Naive B cell (primary cell): ENCODE results near the gene ZBTB21. TPM values are rescaled to one million over a fixed set of nuclear protein-coding genes. Genes with fewer than 3 reads are reported as not detected.

Source experiments
- ATAC-seq, 2 donors: fragments of 150-1000 bp; cut with Tn5 transposase; 2 replicates each; pipeline ENCODE4 v1.10.0; 2021; ENCODE audit warnings: low read depth in 2 of 2, mild to moderate bottlenecking in 2 of 2, moderate library complexity in 2 of 2
- DNase-seq: peaks from one replicate; pipeline ENCODE4 v3.0.0; 2022
- H3K27ac Mint-ChIP-seq, 6 donors: one replicate each; pipeline ENCODE4 v1.8.0; 2020 to 2022; ENCODE audit warnings: mild to moderate bottlenecking in 6 of 6, mixed read lengths in 6 of 6, moderate library complexity in 5 of 6, inconsistent platforms in 2 of 6
- H3K27me3 Mint-ChIP-seq, 3 donors: one replicate each; pipeline ENCODE4 v1.8.0; 2021 to 2022; ENCODE audit warnings: mixed read lengths in 3 of 3, mild to moderate bottlenecking in 1 of 3
- H3K36me3 Mint-ChIP-seq, 2 donors: one replicate each; pipeline ENCODE4 v1.8.0; 2020 to 2022; ENCODE audit warnings: mixed read lengths in 2 of 2, inconsistent platforms in 1 of 2, mild to moderate bottlenecking in 1 of 2
- H3K4me1 Mint-ChIP-seq, 3 donors: one replicate each; pipeline ENCODE4 v1.8.0; 2020 to 2022; ENCODE audit warnings: mixed read lengths in 3 of 3, inconsistent platforms in 1 of 3, mild to moderate bottlenecking in 1 of 3, moderate library complexity in 1 of 3
- H3K4me3 Mint-ChIP-seq, 8 donors: one replicate each; pipeline ENCODE4 v1.8.0; 2020 to 2022; ENCODE audit warnings: mild to moderate bottlenecking in 8 of 8, mixed read lengths in 8 of 8, moderate library complexity in 8 of 8, inconsistent platforms in 2 of 8
- H3K9me3 Mint-ChIP-seq, 7 donors: one replicate each; pipeline ENCODE4 v1.8.0; 2020 to 2022; ENCODE audit warnings: mixed read lengths in 7 of 7, mild to moderate bottlenecking in 5 of 7, inconsistent platforms in 2 of 7, moderate library complexity in 1 of 7
- polyA plus RNA-seq, 6 donors: library from polyadenylated mRNA; unstranded; fragments of 300-500 nt; fragmentation: Illumina TruSeq; gene quantifications; one replicate each; pipeline ENCODE4 v1.2.3, GENCODE V29; 2021; ENCODE audit warnings: low read depth in 6 of 6

Gene ZBTB21
- polyA plus RNA-seq, 6 donors from 2014 or later, result 4.9 to 17.1 (median 13.3) TPM

DNA sequence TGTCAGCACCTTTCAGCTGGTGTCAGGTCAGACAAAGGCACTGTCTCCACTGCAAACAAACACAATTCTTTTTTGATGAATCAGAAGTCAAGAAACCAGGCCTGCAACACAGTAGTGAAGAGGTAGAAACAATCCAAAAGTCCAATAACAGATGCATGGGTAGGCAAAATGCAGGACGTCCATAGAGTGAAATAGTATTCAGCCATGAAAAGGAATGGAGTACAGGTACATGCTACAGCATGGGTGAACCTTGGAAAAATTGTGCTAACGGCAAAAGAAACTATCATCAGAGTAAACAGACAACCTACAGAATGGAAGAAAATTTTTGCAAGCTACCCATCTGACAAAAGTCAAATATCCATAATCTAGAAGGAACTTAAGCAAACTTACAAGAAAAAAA, 26.2 kb upstream of the ZBTB21 start:
- DNase-seq, result no peak
- no peak overlapping the region for H3K4me3 Mint-ChIP-seq
- H3K27me3 Mint-ChIP-seq, result no peaks in the 10 kb centered on the region
- H3K36me3 Mint-ChIP-seq, result no peaks in the 10 kb centered on the region
- H3K27ac Mint-ChIP-seq, result peak overlapping the region in 1 of 6 donors; percentile 53
- H3K4me1 Mint-ChIP-seq, result peaks cover 7 to 21% (median 18%) of the 10 kb centered on the region in 3 donors
- no peak for ATAC-seq
- peaks cover 0 to 2% (median 0%) of the 10 kb centered on the region in 7 donors for H3K9me3 Mint-ChIP-seq

DNA sequence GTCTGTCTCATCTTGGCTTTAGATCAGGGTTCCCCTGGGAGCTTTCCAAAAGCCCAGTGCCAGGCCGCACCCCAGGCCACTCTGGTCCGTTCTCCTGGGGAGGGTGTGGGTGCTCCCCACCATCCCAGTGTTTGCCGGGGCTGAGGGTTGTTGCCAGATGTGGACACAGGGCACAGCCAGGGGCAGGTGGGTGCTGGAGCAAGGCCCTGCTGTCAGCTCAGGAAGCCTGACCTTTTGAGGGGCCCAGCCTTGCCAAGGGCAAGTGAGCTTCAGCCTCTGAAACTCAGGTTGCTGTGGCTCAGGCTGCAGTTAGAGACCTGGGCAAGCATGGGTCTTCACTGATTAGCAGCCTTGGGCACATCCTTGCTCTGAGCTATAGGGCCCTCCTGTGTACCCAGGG, 22.8 kb upstream of the ZBTB21 start:
- H3K9me3 Mint-ChIP-seq, result no peaks in the 10 kb centered on the region
- H3K36me3 Mint-ChIP-seq, result no peaks in the 10 kb centered on the region
- no peak overlapping the region for H3K4me3 Mint-ChIP-seq

DNA sequence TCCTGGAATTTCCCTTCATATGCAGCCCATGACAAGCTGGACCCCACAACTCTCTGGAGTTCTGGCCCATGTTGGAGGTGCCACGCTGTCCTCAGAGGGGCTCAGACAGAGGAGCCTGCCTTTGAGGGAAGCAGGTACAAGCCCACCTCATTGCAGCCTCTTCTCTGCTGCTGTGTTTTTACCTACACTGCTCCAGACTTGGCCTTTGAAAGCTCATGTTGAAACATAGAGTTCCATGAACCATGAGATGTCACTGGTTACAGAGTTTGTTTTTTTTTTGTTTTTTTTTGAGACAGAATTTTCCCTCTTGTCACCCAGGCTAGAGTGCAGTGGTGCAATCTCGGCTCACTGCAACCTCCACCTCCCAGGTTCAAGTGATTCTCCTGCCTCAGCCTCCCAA, 22.1 kb upstream of the ZBTB21 start:
- H3K9me3 Mint-ChIP-seq, result no peaks in the 10 kb centered on the region
- no peak overlapping the region for H3K27ac Mint-ChIP-seq
- H3K4me1 Mint-ChIP-seq, result peaks cover 10 to 15% (median 12%) of the 10 kb centered on the region in 3 donors
- no peaks in the 10 kb centered on the region for H3K36me3 Mint-ChIP-seq
- ATAC-seq, result no peak
- no peak for DNase-seq
- peaks cover 0 to 6% (median 0%) of the 10 kb centered on the region in 3 donors for H3K27me3 Mint-ChIP-seq
- no peak overlapping the region for H3K4me3 Mint-ChIP-seq

More for the DNA sequence above, 22.8 kb upstream of the ZBTB21 start:
- peaks cover 3 to 12% (median 6%) of the 10 kb centered on the region in 3 donors for H3K4me1 Mint-ChIP-seq
- no peak for ATAC-seq
- H3K27ac Mint-ChIP-seq, result no peak overlapping the region
- no peaks in the 10 kb centered on the region for H3K27me3 Mint-ChIP-seq
- DNase-seq, result no peak

DNA sequence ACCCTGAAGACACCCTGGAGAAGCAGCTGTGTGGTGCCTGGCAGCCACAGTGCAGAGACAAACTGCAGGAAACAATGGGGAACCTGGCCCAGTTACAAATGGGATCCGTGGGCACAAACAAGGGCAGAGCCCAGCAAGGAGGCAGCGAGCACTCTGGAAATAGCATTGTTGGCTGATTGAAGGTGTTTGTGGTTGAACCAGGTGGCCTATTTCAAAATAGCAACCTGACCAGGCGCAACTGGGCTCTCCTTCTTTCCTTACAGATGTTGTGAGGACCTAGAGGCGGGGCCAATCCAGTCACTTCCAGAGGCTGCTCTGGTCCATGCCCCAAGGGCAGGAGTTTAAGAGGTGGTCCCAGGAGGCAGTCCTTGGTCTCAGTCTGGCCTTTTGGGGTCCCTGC, 21.7 kb upstream of the ZBTB21 start:
- H3K27ac Mint-ChIP-seq, result peak overlapping the region in 2 of 6 donors; percentile 16 to 74
- H3K9me3 Mint-ChIP-seq, result no peaks in the 10 kb centered on the region
- H3K4me1 Mint-ChIP-seq, result peaks cover 15 to 19% (median 15%) of the 10 kb centered on the region in 3 donors

DNA sequence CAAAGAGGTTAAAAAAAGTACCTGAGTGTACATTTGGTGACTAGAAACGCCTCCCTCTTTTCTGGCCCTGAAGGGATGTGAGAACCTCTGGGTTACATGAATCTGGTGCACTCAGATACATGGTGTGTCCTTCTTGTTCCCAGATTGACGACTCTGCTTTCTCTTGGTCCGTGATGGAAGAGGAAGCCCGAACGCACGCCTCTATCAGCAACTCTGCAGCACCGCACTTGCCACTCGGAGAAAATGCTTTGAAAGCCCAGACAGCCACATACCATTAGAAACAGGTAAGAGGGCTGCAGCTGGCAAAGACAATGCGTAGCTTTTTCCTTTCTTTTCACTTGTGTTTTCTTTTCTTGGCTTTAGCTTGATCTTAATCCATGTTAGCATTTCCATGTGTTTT, 21.1 kb upstream of the ZBTB21 start:
- peaks cover 15 to 24% (median 19%) of the 10 kb centered on the region in 3 donors for H3K4me1 Mint-ChIP-seq
- no peaks in the 10 kb centered on the region for H3K9me3 Mint-ChIP-seq
- ATAC-seq, result no peak
- H3K27me3 Mint-ChIP-seq, result peaks cover 0 to 16% (median 0%) of the 10 kb centered on the region in 3 donors
- DNase-seq, result no peak
- H3K27ac Mint-ChIP-seq, result peak overlapping the region in 2 of 6 donors; percentile 16 to 74
- H3K4me3 Mint-ChIP-seq, result no peak overlapping the region
- no peaks in the 10 kb centered on the region for H3K36me3 Mint-ChIP-seq

More for the DNA sequence above, 21.7 kb upstream of the ZBTB21 start:
- DNase-seq (no peak), ATAC-seq (no peak)
- Mint-ChIP-seq H3K36me3 (no peaks in the 10 kb centered on the region), H3K27me3 (peaks cover 0 to 11% (median 0%) of the 10 kb centered on the region in 3 donors), H3K4me3 (no peak overlapping the region)

DNA sequence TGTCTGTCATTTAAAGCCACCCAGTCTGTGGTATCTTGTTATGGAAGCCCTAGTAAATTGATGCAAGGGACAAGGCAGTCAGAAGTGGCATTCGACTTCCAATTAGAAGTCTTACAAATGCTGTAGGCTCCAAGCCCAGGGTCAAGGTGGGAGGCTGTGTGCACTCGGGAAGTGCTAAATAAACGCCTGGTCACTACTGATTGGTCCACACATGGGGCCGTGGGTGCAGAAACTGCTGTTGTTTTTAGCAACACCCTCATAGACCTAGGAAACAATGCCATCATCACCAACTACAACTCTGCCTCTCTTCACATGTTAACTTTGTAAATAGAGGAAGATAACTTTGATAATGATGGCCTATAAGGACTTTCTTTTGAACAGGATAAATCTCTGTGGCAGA, 20.2 kb upstream of the ZBTB21 start:
- no peaks in the 10 kb centered on the region for H3K36me3 Mint-ChIP-seq
- H3K4me3 Mint-ChIP-seq, result no peak overlapping the region
- no peaks in the 10 kb centered on the region for H3K9me3 Mint-ChIP-seq
- no peak overlapping the region for H3K27ac Mint-ChIP-seq
- ATAC-seq, result no peak
- H3K27me3 Mint-ChIP-seq, result peaks cover 0 to 16% (median 0%) of the 10 kb centered on the region in 3 donors
- peaks cover 15 to 24% (median 19%) of the 10 kb centered on the region in 3 donors for H3K4me1 Mint-ChIP-seq
- no peak for DNase-seq

DNA sequence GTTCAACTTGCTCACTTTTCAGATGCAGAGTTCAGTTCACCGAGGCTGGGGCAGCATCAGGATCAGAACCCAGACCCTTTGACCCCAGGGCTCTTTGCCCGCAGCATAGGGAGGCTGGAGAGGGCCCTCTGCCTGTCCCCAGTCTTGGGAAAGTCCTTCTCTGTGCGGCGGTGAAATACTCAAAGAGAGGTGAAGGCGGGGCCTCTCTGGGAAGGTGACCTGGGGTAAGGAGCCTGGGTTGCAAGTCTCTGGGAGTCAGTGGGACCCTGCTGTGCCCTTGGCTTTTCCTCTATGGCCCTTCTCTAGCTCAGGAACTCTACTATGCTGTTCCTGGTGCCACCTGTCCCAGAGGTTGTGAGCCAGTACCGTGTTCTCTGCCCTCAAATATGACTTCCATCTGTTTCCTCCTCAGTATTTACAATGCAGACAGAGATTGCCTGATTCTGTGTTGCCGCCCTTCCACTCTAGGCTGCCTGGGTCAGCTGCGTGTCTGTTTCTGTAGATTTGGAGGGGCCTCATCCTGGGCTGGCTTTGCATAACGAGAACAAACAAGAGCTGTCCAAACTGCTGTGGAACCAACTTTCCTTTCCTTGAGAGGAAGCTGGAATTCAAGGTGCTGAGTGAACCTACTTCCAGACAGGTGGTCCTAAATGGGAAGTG, 18.7 kb upstream of the ZBTB21 start:
- no peak for ATAC-seq
- H3K9me3 Mint-ChIP-seq, result no peaks in the 10 kb centered on the region
- peak overlapping the region in 2 of 6 donors; percentile 1 to 76 for H3K27ac Mint-ChIP-seq
- no peak overlapping the region for H3K4me3 Mint-ChIP-seq
- H3K4me1 Mint-ChIP-seq, result peaks cover 15 to 19% (median 19%) of the 10 kb centered on the region in 3 donors
- peaks cover 0 to 16% (median 0%) of the 10 kb centered on the region in 3 donors for H3K27me3 Mint-ChIP-seq
- no peak for DNase-seq
- no peaks in the 10 kb centered on the region for H3K36me3 Mint-ChIP-seq

DNA sequence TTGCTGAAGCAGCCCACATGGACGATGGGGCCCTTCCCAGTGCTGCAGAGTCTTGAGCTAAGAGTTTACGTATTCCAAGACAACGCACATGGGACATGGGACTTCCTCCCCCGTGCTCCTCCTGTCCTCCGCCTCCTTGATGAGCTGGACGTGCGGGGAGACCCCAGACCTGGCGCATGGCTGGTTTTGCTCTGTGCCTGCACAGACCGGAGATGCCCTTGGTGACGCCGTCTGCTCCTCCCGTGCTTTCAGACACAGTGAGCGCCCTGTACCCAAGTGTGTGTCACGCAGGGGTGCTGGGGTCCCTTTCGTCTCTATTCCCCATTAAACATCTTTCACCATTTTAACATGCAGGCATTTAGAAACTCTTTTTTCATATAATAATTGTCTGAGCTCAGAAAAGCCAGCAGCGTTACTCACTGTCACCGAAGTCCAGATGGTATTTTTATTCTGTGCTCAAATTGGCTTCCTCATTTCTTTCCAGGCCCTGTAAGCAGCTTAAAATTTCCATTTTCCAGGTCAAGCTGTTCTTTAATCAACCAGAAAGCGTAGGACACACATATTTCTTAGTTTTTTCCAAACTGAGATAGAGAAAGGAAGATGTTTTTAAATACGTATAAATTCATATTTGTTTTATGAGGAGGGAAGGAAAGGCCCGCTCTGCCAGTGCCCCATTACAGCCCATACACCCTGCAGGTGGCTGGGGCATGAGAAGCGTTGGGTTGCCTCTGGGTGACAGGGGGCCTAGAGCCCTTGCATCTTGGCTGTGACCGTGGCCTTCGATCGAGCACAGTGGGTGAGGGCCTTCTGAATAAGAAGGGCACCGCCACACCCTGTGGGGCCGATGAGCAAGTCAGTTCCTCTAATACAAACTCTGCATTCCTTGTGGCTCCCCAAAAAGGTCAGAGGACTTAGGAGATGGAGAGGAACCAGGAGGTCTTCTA, 17.9 kb upstream of the ZBTB21 start:
- H3K27ac Mint-ChIP-seq, result peak overlapping the region in 3 of 6 donors; percentile 44 to 83 (median 64)
- H3K27me3 Mint-ChIP-seq, result peaks cover 0 to 16% (median 0%) of the 10 kb centered on the region in 3 donors
- H3K4me1 Mint-ChIP-seq, result peaks cover 15 to 19% (median 19%) of the 10 kb centered on the region in 3 donors
- no peaks in the 10 kb centered on the region for H3K9me3 Mint-ChIP-seq
- H3K36me3 Mint-ChIP-seq, result no peaks in the 10 kb centered on the region
- DNase-seq (no peak), ATAC-seq (peak; percentile 43 to 54)
- peak overlapping the region in 2 of 8 donors; percentile 2 to 41 for H3K4me3 Mint-ChIP-seq

DNA sequence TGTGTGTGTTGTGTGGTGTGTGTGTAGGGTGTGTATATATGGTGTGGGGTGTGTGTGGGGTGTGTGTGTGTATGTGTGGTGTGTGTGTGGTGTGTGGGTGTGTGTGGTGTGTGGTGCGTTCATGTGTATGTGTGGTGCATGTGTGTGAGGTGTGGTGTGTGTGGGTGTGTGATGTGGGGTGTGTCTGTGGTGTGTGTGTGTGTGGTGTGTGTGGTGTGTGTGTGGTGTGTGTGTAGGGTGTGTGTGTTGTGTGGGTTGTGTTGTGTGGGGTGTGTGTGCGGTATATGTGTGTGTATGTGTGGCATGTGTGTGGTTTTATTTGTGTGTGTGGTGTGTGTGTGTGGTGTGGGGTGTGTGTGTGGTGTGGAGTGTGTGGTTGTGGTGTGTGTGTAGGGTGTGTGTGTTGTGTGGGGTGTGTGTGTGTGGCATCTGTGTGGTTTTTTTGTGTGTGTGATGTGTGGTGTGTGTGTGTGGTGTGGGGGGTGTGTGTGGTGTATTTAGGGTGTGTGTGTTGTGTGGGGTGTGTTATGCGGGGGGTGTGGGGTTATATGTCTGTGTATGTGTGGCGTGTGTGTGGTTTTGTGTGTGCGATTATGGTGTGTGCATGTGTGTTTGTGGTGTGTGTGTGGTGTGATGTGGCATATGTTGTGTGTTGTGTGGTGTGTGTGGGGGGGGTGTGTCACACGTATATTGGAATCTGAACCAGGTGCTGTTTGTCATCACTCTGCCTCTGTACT, 17.1 kb upstream of the ZBTB21 start:
- peak overlapping the region in 1 of 8 donors; percentile 16 for H3K4me3 Mint-ChIP-seq
- DNase-seq (no peak), ATAC-seq (no peak)
- no peaks in the 10 kb centered on the region for H3K36me3 Mint-ChIP-seq
- H3K4me1 Mint-ChIP-seq, result peaks cover 15 to 19% (median 19%) of the 10 kb centered on the region in 3 donors
- H3K27me3 Mint-ChIP-seq, result peaks cover 0 to 16% (median 0%) of the 10 kb centered on the region in 3 donors
- H3K27ac Mint-ChIP-seq, result no peak overlapping the region
- no peaks in the 10 kb centered on the region for H3K9me3 Mint-ChIP-seq

DNA sequence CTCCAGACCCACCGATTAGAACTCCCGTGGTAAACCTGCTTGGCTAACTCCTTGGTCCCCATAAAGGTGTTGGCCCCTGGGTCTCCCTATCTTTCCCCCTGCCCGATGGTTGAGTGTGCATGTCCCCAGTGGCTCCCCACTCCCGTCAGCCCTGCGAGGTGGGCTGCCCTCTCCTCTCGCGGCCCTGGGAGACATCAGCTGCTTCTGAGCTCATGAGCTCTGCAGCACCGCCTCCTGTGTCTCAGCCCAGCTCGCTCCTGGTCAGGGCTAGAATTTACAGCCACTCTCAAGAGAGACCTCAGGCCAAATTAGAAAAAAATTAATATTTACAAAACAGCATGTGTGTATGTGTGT, 15.9 kb upstream of the ZBTB21 start:
- H3K27me3 Mint-ChIP-seq, result peaks cover 0 to 16% (median 0%) of the 10 kb centered on the region in 3 donors
- H3K9me3 Mint-ChIP-seq, result no peaks in the 10 kb centered on the region
- ATAC-seq, result no peak
- DNase-seq, result no peak
- no peak overlapping the region for H3K4me3 Mint-ChIP-seq
- H3K36me3 Mint-ChIP-seq, result no peaks in the 10 kb centered on the region
- H3K4me1 Mint-ChIP-seq, result peaks cover 13 to 19% (median 19%) of the 10 kb centered on the region in 3 donors
- peak overlapping the region in 3 of 6 donors; percentile 24 to 51 (median 51) for H3K27ac Mint-ChIP-seq

DNA sequence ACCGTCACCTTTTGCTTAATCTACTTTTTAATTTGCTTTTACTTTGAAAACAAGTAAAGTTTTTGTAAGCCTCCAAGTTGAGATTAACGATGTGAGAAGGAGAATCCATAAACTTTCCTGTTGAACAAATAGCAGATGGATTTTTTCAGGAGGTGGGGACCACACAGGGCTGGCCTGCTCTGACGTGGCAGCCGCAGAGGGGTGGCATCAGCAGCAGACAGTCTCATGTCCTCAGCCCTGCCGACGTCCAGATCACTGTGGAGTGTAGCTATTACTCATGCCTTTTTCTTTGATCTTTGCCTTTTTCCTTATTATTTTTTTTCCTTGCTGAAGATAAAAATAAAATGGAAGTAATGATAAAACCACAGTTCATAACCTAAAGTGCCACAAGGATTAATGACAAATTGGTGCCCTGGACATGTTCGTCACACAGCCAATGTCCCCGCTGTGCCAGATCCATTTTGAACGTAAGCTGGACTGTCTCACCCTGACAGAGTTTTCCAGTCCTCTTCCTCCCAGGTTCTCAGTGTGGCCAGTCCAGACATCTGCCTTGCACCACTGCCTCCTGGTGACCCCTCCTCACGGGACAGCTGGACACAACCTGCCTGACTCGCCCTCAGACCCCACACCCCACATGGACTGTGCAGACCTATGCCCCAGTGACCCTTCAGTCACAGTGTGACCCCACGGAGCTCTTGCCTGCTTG, 15.4 kb upstream of the ZBTB21 start:
- Mint-ChIP-seq H3K4me3 (no peak overlapping the region), H3K27me3 (peaks cover 0 to 16% (median 0%) of the 10 kb centered on the region in 3 donors), H3K4me1 (peaks cover 13 to 22% (median 19%) of the 10 kb centered on the region in 3 donors), H3K36me3 (no peaks in the 10 kb centered on the region), H3K27ac (peak overlapping the region in 3 of 6 donors; percentile 22 to 40 (median 33)), H3K9me3 (no peaks in the 10 kb centered on the region)
- ATAC-seq (no peak), DNase-seq (no peak)

DNA sequence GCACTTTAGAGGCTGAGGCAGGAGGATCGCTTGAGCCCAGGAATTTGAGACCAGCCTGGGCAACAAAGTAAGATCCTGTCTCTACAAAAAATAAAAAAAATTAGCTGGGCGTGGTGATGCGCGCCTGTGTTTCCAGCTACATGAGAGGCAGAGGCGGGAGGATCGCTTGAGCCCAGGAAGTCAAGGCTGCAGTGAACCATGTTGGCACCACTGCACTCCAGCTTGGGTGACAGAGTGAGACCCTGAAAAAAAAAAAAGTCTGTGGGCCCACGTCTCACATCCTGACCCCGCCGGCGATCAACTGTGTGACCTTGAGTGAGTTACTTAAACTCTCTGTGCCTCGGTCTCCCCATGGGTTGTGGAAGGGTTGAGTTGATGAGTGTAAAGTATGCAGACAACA, 12.7 kb upstream of the ZBTB21 start:
- Mint-ChIP-seq H3K27ac (no peak overlapping the region), H3K9me3 (no peaks in the 10 kb centered on the region), H3K4me3 (no peak overlapping the region), H3K27me3 (peaks cover 0 to 24% (median 10%) of the 10 kb centered on the region in 3 donors), H3K36me3 (no peaks in the 10 kb centered on the region), H3K4me1 (peaks cover 8 to 25% (median 21%) of the 10 kb centered on the region in 3 donors)
- DNase-seq (no peak), ATAC-seq (no peak)
